ENCODE results near the gene BIRC2.

The BIRC2 gene

DNA sequence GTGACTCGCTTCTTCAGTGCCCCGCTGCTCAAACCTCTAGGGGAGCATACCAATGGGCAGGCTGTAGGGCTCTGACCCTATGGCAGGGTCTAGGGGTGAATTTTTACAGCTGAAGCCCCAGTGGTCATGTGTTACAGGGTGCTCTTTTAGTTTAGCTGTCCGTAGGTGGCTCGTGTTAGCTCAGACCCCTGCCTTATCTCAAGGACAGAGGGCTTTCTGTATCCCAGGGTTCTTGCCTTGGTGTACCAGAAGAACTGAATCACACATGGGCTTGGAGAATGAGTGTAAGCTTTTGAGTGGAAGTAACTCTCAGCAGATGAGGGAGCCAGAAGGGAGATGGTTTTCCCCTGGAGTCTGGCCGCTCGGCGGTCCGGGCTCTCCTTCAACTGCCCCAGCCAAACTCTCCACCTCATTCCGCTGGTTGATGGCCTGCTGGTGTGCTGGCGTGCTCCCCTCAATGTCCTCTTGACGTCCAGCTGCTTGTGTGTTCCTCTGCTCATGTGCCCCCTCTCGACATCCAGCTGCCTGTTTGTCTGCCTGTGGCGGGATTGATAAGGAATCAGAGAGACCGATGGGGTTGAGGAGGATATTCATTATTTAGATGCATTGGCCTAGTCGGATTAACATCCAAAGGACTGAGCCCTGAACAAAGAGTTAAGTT lies 37.5 kb downstream of the BIRC2 start:
- no peaks in the 10 kb centered on the region for H4K20me1 ChIP-seq (ENCODE audit: insufficient read depth)
- H3K79me2 ChIP-seq (ENCODE audit: insufficient read depth, low read depth) = no peaks in the 10 kb centered on the region
- H3K4me3 ChIP-seq (IDR thresholded peaks at IDR 0.05; ENCODE audit: insufficient read depth, low read depth, low read length) = no peak overlapping the region
- H3K9ac ChIP-seq = no peak overlapping the region
- no peak overlapping the region for H3K4me2 ChIP-seq
- TF ChIP-seq, protein P1, sequence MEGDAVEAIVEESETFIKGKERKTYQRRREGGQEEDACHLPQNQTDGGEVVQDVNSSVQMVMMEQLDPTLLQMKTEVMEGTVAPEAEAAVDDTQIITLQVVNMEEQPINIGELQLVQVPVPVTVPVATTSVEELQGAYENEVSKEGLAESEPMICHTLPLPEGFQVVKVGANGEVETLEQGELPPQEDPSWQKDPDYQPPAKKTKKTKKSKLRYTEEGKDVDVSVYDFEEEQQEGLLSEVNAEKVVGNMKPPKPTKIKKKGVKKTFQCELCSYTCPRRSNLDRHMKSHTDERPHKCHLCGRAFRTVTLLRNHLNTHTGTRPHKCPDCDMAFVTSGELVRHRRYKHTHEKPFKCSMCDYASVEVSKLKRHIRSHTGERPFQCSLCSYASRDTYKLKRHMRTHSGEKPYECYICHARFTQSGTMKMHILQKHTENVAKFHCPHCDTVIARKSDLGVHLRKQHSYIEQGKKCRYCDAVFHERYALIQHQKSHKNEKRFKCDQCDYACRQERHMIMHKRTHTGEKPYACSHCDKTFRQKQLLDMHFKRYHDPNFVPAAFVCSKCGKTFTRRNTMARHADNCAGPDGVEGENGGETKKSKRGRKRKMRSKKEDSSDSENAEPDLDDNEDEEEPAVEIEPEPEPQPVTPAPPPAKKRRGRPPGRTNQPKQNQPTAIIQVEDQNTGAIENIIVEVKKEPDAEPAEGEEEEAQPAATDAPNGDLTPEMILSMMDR (conservative IDR thresholded peaks at IDR 0.05; ENCODE audit: low read depth, low read length) = no peak
- no peaks in the 10 kb centered on the region for H3K4me1 ChIP-seq (ENCODE audit: low read depth, poor library complexity, severe bottlenecking)
- no peak overlapping the region for H2AFZ ChIP-seq (ENCODE audit: low read depth)
- no peak overlapping the region for H3K27ac ChIP-seq
- no peaks in the 10 kb centered on the region for H3K27me3 ChIP-seq (ENCODE audit: insufficient read depth, low read depth)
- H3K36me3 ChIP-seq (ENCODE audit: insufficient read depth) = no peaks in the 10 kb centered on the region

DNA sequence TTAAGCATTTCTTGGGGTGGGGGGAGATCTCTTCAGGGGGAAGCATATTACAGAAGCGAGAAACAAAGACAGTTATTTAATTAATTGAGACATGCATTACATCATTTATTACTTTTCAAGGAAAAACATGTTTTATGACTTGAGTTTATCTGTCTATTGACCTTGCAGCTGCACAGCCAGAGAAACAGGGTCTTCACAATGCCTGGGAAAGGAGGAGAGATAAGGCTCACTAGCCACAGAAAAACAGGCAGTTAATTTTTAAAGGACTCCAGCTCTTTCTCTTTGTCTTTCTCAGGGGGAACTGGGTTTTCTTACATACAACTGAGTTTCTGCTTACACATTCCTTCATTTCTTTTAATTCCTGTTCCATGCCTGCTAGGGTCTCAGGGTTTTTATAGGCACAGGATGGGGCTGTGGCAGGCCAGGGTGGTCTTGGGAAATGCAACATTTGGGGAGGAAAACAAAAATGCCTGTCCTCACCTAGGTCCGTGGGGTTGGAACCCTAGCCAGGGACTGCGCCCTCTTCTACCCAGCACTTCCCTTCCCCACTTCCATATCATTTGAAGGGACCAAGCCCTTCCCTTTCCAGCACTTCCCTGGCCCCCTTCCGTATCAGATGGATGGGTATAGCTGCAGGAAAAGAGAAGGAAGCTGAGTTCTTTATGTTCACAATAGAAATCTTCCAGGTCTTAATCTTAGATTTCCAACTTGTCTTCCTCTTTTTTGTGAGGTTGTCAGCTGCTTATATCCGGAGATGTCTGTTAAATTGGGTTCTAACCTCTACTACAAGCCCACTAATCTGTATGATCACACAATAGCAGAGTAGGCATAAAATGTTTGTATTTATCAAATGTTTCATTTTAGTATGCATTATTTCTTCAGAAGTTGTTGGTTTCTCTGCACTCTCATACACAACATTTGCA lies 38.3 kb downstream of the BIRC2 start:
- H3K79me2 ChIP-seq (ENCODE audit: insufficient read depth, low read depth) = no peaks in the 10 kb centered on the region
- no peaks in the 10 kb centered on the region for H3K27me3 ChIP-seq (ENCODE audit: insufficient read depth, low read depth)
- H3K36me3 ChIP-seq (ENCODE audit: insufficient read depth) = no peaks in the 10 kb centered on the region
- H2AFZ ChIP-seq (ENCODE audit: low read depth) = no peak overlapping the region
- H4K20me1 ChIP-seq (ENCODE audit: insufficient read depth) = no peaks in the 10 kb centered on the region
- no peak overlapping the region for H3K4me2 ChIP-seq
- H3K4me3 ChIP-seq (IDR thresholded peaks at IDR 0.05; ENCODE audit: insufficient read depth, low read depth, low read length) = no peak overlapping the region
- H3K27ac ChIP-seq = no peak overlapping the region
- H3K4me1 ChIP-seq (ENCODE audit: low read depth, poor library complexity, severe bottlenecking) = peaks cover 1% of the 10 kb centered on the region
- no peak overlapping the region for H3K9ac ChIP-seq
- TF ChIP-seq, protein P1 (conservative IDR thresholded peaks at IDR 0.05; ENCODE audit: low read depth, low read length) = no peak

DNA sequence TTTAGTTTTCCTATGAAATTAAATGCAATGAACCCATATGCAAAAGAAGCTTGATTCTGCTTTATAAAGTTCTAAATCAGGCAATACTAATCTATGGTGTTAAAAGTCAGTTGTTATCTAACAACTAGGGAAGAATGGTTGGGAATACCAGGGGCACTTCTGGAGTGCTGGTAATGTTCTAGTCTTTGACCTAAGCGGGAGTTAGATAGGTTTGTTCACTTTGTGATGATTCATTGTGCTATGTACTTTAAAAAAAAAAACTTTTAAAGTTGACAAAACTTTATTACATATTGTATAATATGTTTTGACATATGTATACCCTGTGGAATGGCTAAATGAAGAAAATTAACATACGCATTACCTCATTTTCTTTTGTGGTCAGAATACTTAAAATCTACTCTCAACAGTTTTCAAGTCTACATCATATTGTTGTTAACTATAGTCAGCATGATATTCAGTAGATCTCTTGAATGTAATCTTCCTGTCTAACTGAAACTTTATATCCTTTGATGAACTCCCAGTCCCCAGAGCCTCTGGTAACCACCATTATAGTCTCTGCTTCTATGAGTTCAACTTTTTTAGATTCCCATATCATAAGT lies 39.2 kb downstream of the BIRC2 start:
- peaks cover 10% of the 10 kb centered on the region for H3K4me1 ChIP-seq (ENCODE audit: low read depth, poor library complexity, severe bottlenecking)
- no peaks in the 10 kb centered on the region for H3K36me3 ChIP-seq (ENCODE audit: insufficient read depth)
- no peaks in the 10 kb centered on the region for H4K20me1 ChIP-seq (ENCODE audit: insufficient read depth)
- H3K4me3 ChIP-seq (IDR thresholded peaks at IDR 0.05; ENCODE audit: insufficient read depth, low read depth, low read length) = no peak overlapping the region
- H3K4me2 ChIP-seq = no peak overlapping the region
- H3K79me2 ChIP-seq (ENCODE audit: insufficient read depth, low read depth) = no peaks in the 10 kb centered on the region
- H3K9ac ChIP-seq = no peak overlapping the region
- no peaks in the 10 kb centered on the region for H3K27me3 ChIP-seq (ENCODE audit: insufficient read depth, low read depth)
- no peak overlapping the region for H3K27ac ChIP-seq
- TF ChIP-seq, protein P1 (conservative IDR thresholded peaks at IDR 0.05; ENCODE audit: low read depth, low read length) = no peak
- H2AFZ ChIP-seq (ENCODE audit: low read depth) = no peak overlapping the region

DNA sequence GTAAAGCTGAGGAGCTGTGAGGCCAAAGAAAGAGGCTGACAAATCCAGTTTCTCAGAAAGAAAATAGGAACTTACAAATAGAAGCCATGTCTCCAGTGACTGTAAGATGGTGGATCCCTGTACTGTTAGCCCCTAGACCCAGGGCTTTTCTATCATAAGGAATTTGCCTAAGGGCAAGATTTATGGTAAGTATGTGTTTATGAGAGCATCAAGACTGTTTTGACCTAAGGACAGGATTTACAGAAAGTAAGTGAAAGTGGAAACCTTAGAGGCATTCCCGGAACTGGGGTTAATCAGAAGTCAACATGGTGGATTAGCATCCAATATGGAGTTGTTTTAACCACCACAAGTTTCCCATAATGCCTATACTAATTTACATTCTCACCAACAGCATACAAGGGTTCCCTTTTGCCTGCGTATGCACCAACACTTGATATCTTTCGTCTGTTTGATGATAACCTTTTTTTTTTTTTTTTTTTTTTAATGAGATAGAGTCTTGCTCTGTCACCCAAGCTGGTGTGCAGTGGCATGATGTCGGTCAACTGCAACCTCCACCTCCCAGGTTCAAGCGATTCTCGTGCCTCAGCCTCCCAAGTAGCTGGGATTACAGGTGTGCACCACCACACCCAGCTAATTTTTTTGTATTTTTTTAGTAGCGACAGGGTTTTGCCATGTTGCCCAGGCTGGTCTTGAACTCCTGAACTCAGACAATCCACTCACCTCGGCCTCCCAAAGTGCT lies 40.2 kb downstream of the BIRC2 start:
- Histone ChIP-seq H3K4me2 (no peak overlapping the region), H4K20me1 (ENCODE audit: insufficient read depth) (no peaks in the 10 kb centered on the region), H3K27me3 (ENCODE audit: insufficient read depth, low read depth) (no peaks in the 10 kb centered on the region), H3K27ac (no peak overlapping the region), H3K36me3 (ENCODE audit: insufficient read depth) (no peaks in the 10 kb centered on the region), H3K4me3 (IDR thresholded peaks at IDR 0.05; ENCODE audit: insufficient read depth, low read depth, low read length) (no peak overlapping the region), H2AFZ (ENCODE audit: low read depth) (no peak overlapping the region), H3K79me2 (ENCODE audit: insufficient read depth, low read depth) (no peaks in the 10 kb centered on the region), H3K4me1 (ENCODE audit: low read depth, poor library complexity, severe bottlenecking) (peaks cover 11% of the 10 kb centered on the region), H3K9ac (no peak overlapping the region)
- TF ChIP-seq, protein P1 (conservative IDR thresholded peaks at IDR 0.05; ENCODE audit: low read depth, low read length) = no peak

All from KMS-11 (cell line).